T follicular helper cell (primary cell): Measurements from ENCODE around the gene RICTOR.

Experiments used
- DNase-seq: peaks from one replicate; pipeline ENCODE4 v3.0.0-alpha.2; 2020; ENCODE audit warnings: low read depth
- total RNA-seq, 2 experiments: gene quantifications; one replicate each; lab custom pipeline; 2026; lab: John Stamatoyannopoulos, UW

RICTOR gene
- total RNA-seq = 92.8 to 236 reads per million in 2 experiments

GRCh38 chr5:39074017-39074814 lies at the start of gene RICTOR:
Gene RICTOR (minus strand): TSS chr5:39074399. CDS start chr5:39074377, 22 bp downstream.
- DNase-seq = peak; percentile 86

GRCh38 chr5:39121922-39122321 lies 47.7 kb upstream of the RICTOR start:
- no peak for DNase-seq

- DNase-seq = no peak
Observed at GRCh38 chr5:39121315-39121714, 47.1 kb upstream of the RICTOR start.

GRCh38 chr5:39120052-39120420 lies 45.8 kb upstream of the RICTOR start:
- DNase-seq = no peak

- DNase-seq = no peak
Observed at GRCh38 chr5:39119404-39120051, 45.3 kb upstream of the RICTOR start.

- DNase-seq = no peak
Observed at GRCh38 chr5:39118638-39119037, 44.4 kb upstream of the RICTOR start.

- DNase-seq = no peak
Observed at GRCh38 chr5:39117401-39117800, 43.2 kb upstream of the RICTOR start.

GRCh38 chr5:39116344-39117170 lies 42.4 kb upstream of the RICTOR start:
- no peak for DNase-seq

GRCh38 chr5:39115644-39116343 lies 41.6 kb upstream of the RICTOR start:
- DNase-seq = no peak

- DNase-seq = no peak
Observed at GRCh38 chr5:39114155-39114554, 40.0 kb upstream of the RICTOR start.

GRCh38 chr5:39113354-39113953 lies 39.3 kb upstream of the RICTOR start:
- no peak for DNase-seq

- DNase-seq = no peak
Observed at GRCh38 chr5:39109606-39110005, 35.4 kb upstream of the RICTOR start.

GRCh38 chr5:39108987-39109386 lies 34.8 kb upstream of the RICTOR start:
- DNase-seq = no peak

- no peak for DNase-seq
Observed at GRCh38 chr5:39107350-39107749, 33.2 kb upstream of the RICTOR start.

- no peak for DNase-seq
Observed at GRCh38 chr5:39106322-39106721, 32.1 kb upstream of the RICTOR start.

GRCh38 chr5:39104221-39104620 lies 30.0 kb upstream of the RICTOR start:
- DNase-seq = no peak

GRCh38 chr5:39102684-39103155 lies 28.5 kb upstream of the RICTOR start:
- no peak for DNase-seq

GRCh38 chr5:39100851-39101396 lies 26.7 kb upstream of the RICTOR start:
- DNase-seq = no peak

GRCh38 chr5:39100301-39100850 lies 26.2 kb upstream of the RICTOR start:
- no peak for DNase-seq

GRCh38 chr5:39099831-39100230 lies 25.6 kb upstream of the RICTOR start:
- DNase-seq = no peak

- no peak for DNase-seq
Observed at GRCh38 chr5:39093352-39093751, 19.2 kb upstream of the RICTOR start.
